Ectodermal cell (in vitro differentiated cells): ENCODE data around the gene FHOD3.

Source experiments
- H3K27ac ChIP-seq: 2 replicates; pipeline ENCODE4 v1.7.0; 2013; ENCODE audit warnings: mild to moderate bottlenecking, low read depth, low read length; ENCODE audit not compliant: insufficient read depth, poor library complexity, severe bottlenecking
- H3K27me3 ChIP-seq: 2 replicates; pipeline ENCODE4 v1.7.0; 2013; ENCODE audit warnings: mild to moderate bottlenecking, low read length; ENCODE audit not compliant: insufficient read depth, control insufficient read depth, poor library complexity, severe bottlenecking
- H3K36me3 ChIP-seq: one replicate; pipeline ENCODE4 v1.7.0; 2013; ENCODE audit warnings: low read length; ENCODE audit not compliant: control insufficient read depth, insufficient read depth
- H3K4me1 ChIP-seq: one replicate; pipeline ENCODE4 v1.7.0; 2013; ENCODE audit warnings: low read length; ENCODE audit not compliant: control insufficient read depth, insufficient read depth
- H3K4me3 ChIP-seq: 2 replicates; pipeline ENCODE4 v1.7.0; 2013; ENCODE audit warnings: low read depth, low read length, control low read depth; ENCODE audit not compliant: insufficient read depth
- H3K9me3 ChIP-seq: 2 replicates; pipeline ENCODE4 v1.7.0; 2013; ENCODE audit warnings: mild to moderate bottlenecking, low read length, moderate library complexity; ENCODE audit not compliant: control insufficient read depth
- WGBS, 2 experiments: methylation state at CpG; one replicate each; pipeline ENCODE4 v1.1.7; 2013; ENCODE audit warnings: missing lambda C conversion rate in 2 of 2; 5-methylcytosine and 5-hydroxymethylcytosine counted together

Gene FHOD3

GRCh38 chr18:36516726-36517125 is 219.2 kb downstream of the FHOD3 start:
- WGBS, 2 experiments: 74% methylated on average over 2 of the region's 2 CpGs
- Histone ChIP-seq H3K27me3 (no peaks in the 10 kb centered on the region), H3K9me3 (no peaks in the 10 kb centered on the region), H3K36me3 (no peaks in the 10 kb centered on the region), H3K4me3 (no peak overlapping the region), H3K27ac (no peak overlapping the region), H3K4me1 (peaks cover 21% of the 10 kb centered on the region)

- no peaks in the 10 kb centered on the region for H3K36me3 ChIP-seq
- no peaks in the 10 kb centered on the region for H3K9me3 ChIP-seq
- peaks cover 26% of the 10 kb centered on the region for H3K4me1 ChIP-seq
- H3K4me3 ChIP-seq: no peak overlapping the region
- H3K27me3 ChIP-seq: no peaks in the 10 kb centered on the region
- no peak overlapping the region for H3K27ac ChIP-seq
- WGBS, 2 experiments: 74 to 77% methylated on average over 3 of the region's 3 CpGs
These were observed 221.3 kb downstream of the FHOD3 start for GRCh38 chr18:36518839-36519238.

GRCh38 chr18:36519358-36519757 is 221.8 kb downstream of the FHOD3 start:
- Histone ChIP-seq H3K4me3 (no peak overlapping the region), H3K27ac (no peak overlapping the region), H3K4me1 (peaks cover 26% of the 10 kb centered on the region), H3K27me3 (no peaks in the 10 kb centered on the region), H3K9me3 (no peaks in the 10 kb centered on the region), H3K36me3 (no peaks in the 10 kb centered on the region)
- WGBS, 2 experiments: 91 to 95% methylated on average over 3 of the region's 3 CpGs

GRCh38 chr18:36522509-36522908 is 225.0 kb downstream of the FHOD3 start:
- no peak overlapping the region for H3K27ac ChIP-seq
- H3K4me3 ChIP-seq: no peak overlapping the region
- 84 to 87% methylated on average over 1 of the region's 1 CpG for WGBS, 2 experiments
- H3K4me1 ChIP-seq: peaks cover 14% of the 10 kb centered on the region
- H3K9me3 ChIP-seq: no peaks in the 10 kb centered on the region
- H3K36me3 ChIP-seq: no peaks in the 10 kb centered on the region
- H3K27me3 ChIP-seq: no peaks in the 10 kb centered on the region

- no peak overlapping the region for H3K27ac ChIP-seq
- WGBS, 2 experiments: 90 to 100% methylated on average over 3 of the region's 3 CpGs
- H3K4me1 ChIP-seq: peaks cover 10% of the 10 kb centered on the region
- no peaks in the 10 kb centered on the region for H3K9me3 ChIP-seq
- H3K4me3 ChIP-seq: no peak overlapping the region
- no peaks in the 10 kb centered on the region for H3K27me3 ChIP-seq
- no peaks in the 10 kb centered on the region for H3K36me3 ChIP-seq
These were observed 228.4 kb downstream of the FHOD3 start for GRCh38 chr18:36525913-36526312.

- WGBS, 2 experiments: 98 to 100% methylated on average over 3 to 4 of the region's 4 CpGs
- Histone ChIP-seq H3K9me3 (no peaks in the 10 kb centered on the region), H3K27me3 (no peaks in the 10 kb centered on the region), H3K4me3 (no peak overlapping the region), H3K4me1 (peaks cover 10% of the 10 kb centered on the region), H3K27ac (no peak overlapping the region), H3K36me3 (no peaks in the 10 kb centered on the region)
These were observed 229.1 kb downstream of the FHOD3 start for GRCh38 chr18:36526611-36527010.

GRCh38 chr18:36527051-36527450 is 229.5 kb downstream of the FHOD3 start:
- Histone ChIP-seq H3K9me3 (no peaks in the 10 kb centered on the region), H3K27me3 (no peaks in the 10 kb centered on the region), H3K36me3 (no peaks in the 10 kb centered on the region), H3K27ac (no peak overlapping the region), H3K4me3 (no peak overlapping the region), H3K4me1 (peaks cover 10% of the 10 kb centered on the region)
- 94 to 95% methylated on average over 6 of the region's 6 CpGs for WGBS, 2 experiments

GRCh38 chr18:36527740-36528455 is 230.4 kb downstream of the FHOD3 start:
- Histone ChIP-seq H3K9me3 (no peaks in the 10 kb centered on the region), H3K4me1 (peaks cover 6% of the 10 kb centered on the region), H3K36me3 (no peaks in the 10 kb centered on the region), H3K27ac (no peak overlapping the region), H3K27me3 (no peaks in the 10 kb centered on the region), H3K4me3 (no peak overlapping the region)
- 89% methylated on average over 2 of the region's 2 CpGs for WGBS, 2 experiments

GRCh38 chr18:36529747-36530146 is 232.2 kb downstream of the FHOD3 start:
- Histone ChIP-seq H3K9me3 (no peaks in the 10 kb centered on the region), H3K36me3 (no peaks in the 10 kb centered on the region), H3K27ac (no peak overlapping the region), H3K4me3 (no peak overlapping the region), H3K4me1 (peaks cover 13% of the 10 kb centered on the region), H3K27me3 (no peaks in the 10 kb centered on the region)
- 85 to 91% methylated on average over 8 of the region's 8 CpGs for WGBS, 2 experiments

- no peaks in the 10 kb centered on the region for H3K9me3 ChIP-seq
- 88% methylated on average over 4 of the region's 4 CpGs for WGBS, 2 experiments
These were observed 233.3 kb downstream of the FHOD3 start for GRCh38 chr18:36530676-36531405.

More at GRCh38 chr18:36530676-36531405, 233.3 kb downstream of the FHOD3 start:
- H3K27me3 ChIP-seq: no peaks in the 10 kb centered on the region
- peaks cover 22% of the 10 kb centered on the region for H3K4me1 ChIP-seq
- no peaks in the 10 kb centered on the region for H3K36me3 ChIP-seq
- no peak overlapping the region for H3K27ac ChIP-seq
- no peak overlapping the region for H3K4me3 ChIP-seq
